Caco-2 (cell line): ENCODE measurements around the gene OMP. TPM values are rescaled to one million over a fixed set of nuclear protein-coding genes. Genes with fewer than 3 reads are reported as not detected.

ENCODE experiments used
- BruUV-seq: library from RNA; stranded (reverse); fragments of 400-500 nt; replicated peaks from 2 replicates; lab custom pipeline; 2021; lab: Mats Ljungman, UMichigan
- CTCF ChIA-PET: fragments of 300-600 bp; sonication (Branson Sonifier 250); formaldehyde crosslinking; loops from one replicate; lab custom pipeline; 2022; ENCODE audit warnings: antibody characterized with exemption; lab: Charles Lee
- POLR2A ChIA-PET: fragments of 300-600 bp; sonication (Branson Sonifier 250); formaldehyde crosslinking; loops from one replicate; lab custom pipeline; 2022; ENCODE audit warnings: antibody characterized with exemption; lab: Charles Lee
- DNase-seq, 2 experiments: peaks; one replicate each; pipeline versions ENCODE4 v3.0.0 to v3.0.0-alpha.2; 2020 to 2022
- H3K27me3 ChIP-seq: replicated peaks from 2 replicates; pipeline ENCODE4 v1.6.0; 2011; ENCODE audit warnings: low read length; ENCODE audit not compliant: control insufficient read depth, insufficient read depth
- H3K36me3 ChIP-seq: 2 replicates; pipeline ENCODE4 v1.5.1; 2011; ENCODE audit warnings: low read length; ENCODE audit not compliant: control insufficient read depth, insufficient read depth
- H3K4me1 ChIP-seq: fragments of 250-450 bp; sonication (Bioruptor Pico); 2 replicates; pipeline ENCODE4 v1.5.1; 2020; ENCODE audit warnings: mild to moderate bottlenecking
- H3K4me3 ChIP-seq: 2 replicates; pipeline ENCODE4 v1.5.1; 2011; ENCODE audit warnings: low read depth, mild to moderate bottlenecking, control low read depth, low read length
- H3K9me3 ChIP-seq: fragments of 250-450 bp; sonication (Bioruptor Pico); 2 replicates; pipeline ENCODE4 v1.5.1; 2020; ENCODE audit warnings: mild to moderate bottlenecking, moderate library complexity
- H3K27ac Mint-ChIP-seq: one replicate; pipeline ENCODE4 v1.8.0; 2022; ENCODE audit warnings: mixed read lengths; ENCODE audit not compliant: unreplicated experiment
- H3K27me3 Mint-ChIP-seq: one replicate; pipeline ENCODE4 v1.8.0; 2022; ENCODE audit warnings: mixed read lengths; ENCODE audit not compliant: insufficient read depth, unreplicated experiment
- H3K36me3 Mint-ChIP-seq: one replicate; pipeline ENCODE4 v1.8.0; 2022; ENCODE audit warnings: mild to moderate bottlenecking, mixed read lengths; ENCODE audit not compliant: insufficient read depth, unreplicated experiment
- H3K4me1 Mint-ChIP-seq: one replicate; pipeline ENCODE4 v1.8.0; 2022; ENCODE audit warnings: low read depth, mixed read lengths; ENCODE audit not compliant: unreplicated experiment
- H3K4me3 Mint-ChIP-seq: one replicate; pipeline ENCODE4 v1.8.0; 2022; ENCODE audit warnings: mild to moderate bottlenecking, moderate library complexity, mixed read lengths; ENCODE audit not compliant: unreplicated experiment
- H3K9me3 Mint-ChIP-seq: one replicate; pipeline ENCODE4 v1.8.0; 2022; ENCODE audit warnings: mixed read lengths; ENCODE audit not compliant: unreplicated experiment
- intact Hi-C: fragments of 100-400 bp; cut with micrococcal nuclease; formaldehyde crosslinking; loops from one replicate; pipeline ENCODE4 v1.10.0; 2022; ENCODE audit not compliant: unreplicated experiment
- total RNA-seq: library from RNA; stranded (reverse); gene quantifications from 2 replicates; pipeline ENCODE4 v1.2.3, GENCODE V29; 2022
- TF ChIP-seq, protein P1 (sequence below), 2 experiments: fragments of 200-600 bp in 1 of 2; IDR thresholded peaks; 1 replicate in 1 of 2; 2 replicates in 1 of 2; pipeline versions ENCODE4 v1.5.1 to v1.8.0; 2011 to 2022; ENCODE audit warnings: antibody characterized with exemption in 1 of 2, control low read depth in 1 of 2, inconsistent platforms in 1 of 2, low read depth in 1 of 2, low read length in 1 of 2, mild to moderate bottlenecking in 1 of 2, moderate library complexity in 1 of 2; ENCODE audit not compliant: insufficient read depth in 1 of 2, severe bottlenecking in 1 of 2, unreplicated experiment in 1 of 2

OMP gene
- total RNA-seq, 1 experiment from 2014 or later = 0.70 TPM

DNA sequence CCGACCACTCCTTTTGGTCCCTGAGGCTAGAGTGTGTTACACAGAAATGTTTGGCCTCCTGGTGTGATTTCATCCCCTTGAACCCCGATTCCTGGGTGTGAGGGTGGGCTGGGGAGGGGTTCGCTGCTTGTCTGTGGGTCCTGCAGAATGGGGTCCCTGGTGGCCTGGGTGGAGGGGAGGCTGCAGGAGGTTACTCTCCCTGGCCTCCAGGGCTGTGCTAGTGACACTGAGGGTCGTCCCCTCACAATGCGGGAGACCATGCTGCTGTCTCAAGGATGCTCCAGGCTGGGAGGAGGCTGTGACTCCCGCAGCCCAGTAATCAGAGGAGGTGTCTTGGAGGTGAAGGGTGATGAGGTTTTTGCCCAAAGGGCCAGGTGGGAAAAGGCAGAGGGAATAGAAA lies 17.0 kb upstream of the OMP start:
- peak in 1 of 2 experiments; percentile 28 for DNase-seq
- H3K9me3 ChIP-seq = no peaks in the 10 kb centered on the region
- Mint-ChIP-seq H3K36me3 (no peaks in the 10 kb centered on the region), H3K4me1 (peaks cover 14% of the 10 kb centered on the region), H3K27me3 (no peaks in the 10 kb centered on the region), H3K4me3 (no peak overlapping the region), H3K9me3 (no peaks in the 10 kb centered on the region), H3K27ac (no peak overlapping the region)
- H3K36me3 ChIP-seq = no peaks in the 10 kb centered on the region
- intact Hi-C loops = no loop called here
- no peaks in the 10 kb centered on the region for H3K27me3 ChIP-seq
- POLR2A ChIA-PET = no interaction called here
- no peak overlapping the region for H3K4me3 ChIP-seq
- no TSS peak for BruUV-seq
- TF ChIP-seq, protein P1, sequence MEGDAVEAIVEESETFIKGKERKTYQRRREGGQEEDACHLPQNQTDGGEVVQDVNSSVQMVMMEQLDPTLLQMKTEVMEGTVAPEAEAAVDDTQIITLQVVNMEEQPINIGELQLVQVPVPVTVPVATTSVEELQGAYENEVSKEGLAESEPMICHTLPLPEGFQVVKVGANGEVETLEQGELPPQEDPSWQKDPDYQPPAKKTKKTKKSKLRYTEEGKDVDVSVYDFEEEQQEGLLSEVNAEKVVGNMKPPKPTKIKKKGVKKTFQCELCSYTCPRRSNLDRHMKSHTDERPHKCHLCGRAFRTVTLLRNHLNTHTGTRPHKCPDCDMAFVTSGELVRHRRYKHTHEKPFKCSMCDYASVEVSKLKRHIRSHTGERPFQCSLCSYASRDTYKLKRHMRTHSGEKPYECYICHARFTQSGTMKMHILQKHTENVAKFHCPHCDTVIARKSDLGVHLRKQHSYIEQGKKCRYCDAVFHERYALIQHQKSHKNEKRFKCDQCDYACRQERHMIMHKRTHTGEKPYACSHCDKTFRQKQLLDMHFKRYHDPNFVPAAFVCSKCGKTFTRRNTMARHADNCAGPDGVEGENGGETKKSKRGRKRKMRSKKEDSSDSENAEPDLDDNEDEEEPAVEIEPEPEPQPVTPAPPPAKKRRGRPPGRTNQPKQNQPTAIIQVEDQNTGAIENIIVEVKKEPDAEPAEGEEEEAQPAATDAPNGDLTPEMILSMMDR (IDR thresholded peaks at IDR 0.05; ENCODE audit: insufficient read depth in 1 of 2, low read depth in 1 of 2, low read length in 1 of 2, severe bottlenecking in 1 of 2, unreplicated experiment in 1 of 2) = no peak
- H3K4me1 ChIP-seq = peaks cover 18% of the 10 kb centered on the region
- CTCF ChIA-PET = no interaction called here

DNA sequence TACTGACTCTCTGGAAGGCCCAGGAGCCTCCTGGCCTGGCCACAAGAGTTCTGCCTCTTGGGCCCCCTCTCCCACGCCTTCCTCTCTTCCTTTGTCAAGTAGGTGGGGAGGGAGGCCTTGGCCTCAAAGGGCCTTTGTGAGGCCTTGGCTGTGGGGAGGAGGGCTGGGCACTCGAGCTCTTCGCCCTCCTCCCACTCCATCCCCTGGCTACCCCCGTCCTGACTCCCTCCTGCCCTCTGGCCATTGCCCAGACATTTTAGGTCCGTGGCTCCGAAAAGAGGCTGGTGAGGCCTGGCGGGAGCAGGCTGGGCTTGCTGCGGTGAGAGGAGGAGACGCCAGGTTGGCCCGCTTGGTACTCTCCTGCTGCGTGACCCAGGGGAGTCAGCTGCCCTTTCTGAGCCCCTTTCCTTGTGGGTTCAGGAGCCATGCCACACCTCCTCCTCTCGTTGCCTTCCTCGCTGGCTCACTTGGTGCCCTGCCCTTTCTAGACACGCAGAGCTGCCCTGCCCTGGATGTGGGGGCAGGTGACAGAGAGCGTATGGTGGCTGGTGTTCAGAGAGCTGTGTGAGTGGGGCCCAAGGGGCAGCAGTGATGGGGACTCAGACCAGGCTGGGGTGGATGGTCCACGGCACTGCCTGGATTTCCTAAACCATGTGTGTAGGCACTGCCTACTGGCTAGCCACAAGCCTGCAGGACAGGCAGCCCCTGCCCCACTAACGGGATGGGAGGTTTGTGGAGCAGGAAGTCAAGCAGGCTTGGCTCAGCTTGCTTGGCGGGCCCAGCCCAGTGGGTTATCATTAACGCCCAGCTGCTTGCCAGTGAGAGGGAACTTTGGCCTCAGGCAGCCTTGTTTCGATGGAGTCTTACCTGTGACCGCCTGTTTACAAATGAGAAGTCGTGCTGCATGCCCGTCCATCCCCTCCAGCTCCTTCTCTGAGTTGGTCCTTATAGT lies 15.8 kb upstream of the OMP start:
- intact Hi-C loops = loop anchor here (1.0 kb wide), 1 partner anchor 39 kb away; no protein-coding TSS in a partner anchor
- Mint-ChIP-seq H3K4me1 (peaks cover 21% of the 10 kb centered on the region), H3K9me3 (no peaks in the 10 kb centered on the region), H3K27ac (no peak overlapping the region), H3K36me3 (no peaks in the 10 kb centered on the region), H3K4me3 (no peak overlapping the region), H3K27me3 (no peaks in the 10 kb centered on the region)
- Histone ChIP-seq H3K4me3 (no peak overlapping the region), H3K27me3 (no peaks in the 10 kb centered on the region), H3K9me3 (no peaks in the 10 kb centered on the region), H3K4me1 (peaks cover 21% of the 10 kb centered on the region), H3K36me3 (no peaks in the 10 kb centered on the region)
- ChIA-PET POLR2A (interaction anchor here (1.3 kb wide), 1 partner anchor 39 kb away, joined by 10 read pairs; no protein-coding TSS in a partner anchor), CTCF (interaction anchor here (0.7 to 1.2 kb wide), 4 partner anchors 9 to 353 kb away, joined by 3 to 5 read pairs (median 3); no protein-coding TSS in a partner anchor)
- BruUV-seq = no TSS peak
- TF ChIP-seq, protein P1 (IDR thresholded peaks at IDR 0.05; ENCODE audit: insufficient read depth in 1 of 2, low read depth in 1 of 2, low read length in 1 of 2, severe bottlenecking in 1 of 2, unreplicated experiment in 1 of 2) = no peak
- peak in 1 of 2 experiments; percentile 57 for DNase-seq

DNA sequence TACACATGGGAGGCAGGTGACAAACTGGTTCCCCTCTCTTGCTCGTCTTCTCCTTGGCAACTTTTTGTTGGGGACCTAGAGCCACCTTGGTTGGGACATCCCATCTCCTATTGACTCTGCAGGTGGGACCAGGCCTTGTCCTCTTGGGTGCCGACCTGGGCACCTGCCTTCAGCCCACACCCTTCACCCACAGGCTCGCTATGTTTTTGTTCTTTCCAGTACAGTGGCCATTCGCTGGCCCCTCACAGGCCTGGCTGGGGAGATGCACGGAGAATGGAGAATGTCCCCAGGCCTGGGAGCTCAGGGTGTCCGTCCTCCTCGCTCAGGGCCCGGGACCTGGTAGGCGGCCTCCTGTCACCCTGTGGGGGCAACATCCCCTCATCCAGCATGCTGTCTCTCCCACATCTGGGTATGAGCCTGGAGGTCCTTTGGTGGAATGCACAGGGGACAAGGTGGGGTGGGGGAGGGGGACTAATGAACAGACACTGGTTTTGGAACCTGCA lies 14.9 kb upstream of the OMP start:
- no peaks in the 10 kb centered on the region for H3K36me3 Mint-ChIP-seq
- DNase-seq = no peak
- no peak overlapping the region for H3K4me3 Mint-ChIP-seq
- no peak overlapping the region for H3K27ac Mint-ChIP-seq
- Histone ChIP-seq H3K4me3 (no peak overlapping the region), H3K4me1 (peaks cover 21% of the 10 kb centered on the region), H3K9me3 (no peaks in the 10 kb centered on the region), H3K27me3 (no peaks in the 10 kb centered on the region), H3K36me3 (no peaks in the 10 kb centered on the region)
- H3K4me1 Mint-ChIP-seq = peaks cover 21% of the 10 kb centered on the region
- H3K27me3 Mint-ChIP-seq = no peaks in the 10 kb centered on the region
- no TSS peak for BruUV-seq
- POLR2A ChIA-PET = no interaction called here
- no peaks in the 10 kb centered on the region for H3K9me3 Mint-ChIP-seq
- intact Hi-C loops = loop anchor here (1.0 kb wide), 1 partner anchor 40 kb away; no protein-coding TSS in a partner anchor
- TF ChIP-seq, protein P1 (IDR thresholded peaks at IDR 0.05; ENCODE audit: insufficient read depth in 1 of 2, low read depth in 1 of 2, low read length in 1 of 2, severe bottlenecking in 1 of 2, unreplicated experiment in 1 of 2) = no peak
- CTCF ChIA-PET = interaction anchor here (1.2 kb wide), 1 partner anchor 40 kb away, joined by 5 read pairs; no protein-coding TSS in a partner anchor
